Neural crest cell (in vitro differentiated cells): ENCODE results near the gene CYFIP1. TPM values are rescaled to one million over a fixed set of nuclear protein-coding genes. Genes with fewer than 3 reads are reported as not detected.

Experiments
- DNase-seq: peaks from one replicate; pipeline ENCODE4 v3.0.0; 2021; ENCODE audit warnings: low read depth, mixed read lengths, low spot score
- H3K27ac Mint-ChIP-seq: one replicate; pipeline ENCODE4 v1.8.0; 2021; ENCODE audit warnings: mild to moderate bottlenecking, mixed read lengths; ENCODE audit not compliant: unreplicated experiment
- H3K27me3 Mint-ChIP-seq: 2 replicates; pipeline ENCODE4 v1.8.0; 2021; ENCODE audit warnings: low read depth, mild to moderate bottlenecking, mixed read lengths
- H3K36me3 Mint-ChIP-seq: 2 replicates; pipeline ENCODE4 v1.8.0; 2021; ENCODE audit warnings: low read depth, mild to moderate bottlenecking, mixed read lengths
- H3K4me1 Mint-ChIP-seq: 2 replicates; pipeline ENCODE4 v1.8.0; 2021; ENCODE audit warnings: mixed read lengths
- H3K4me3 Mint-ChIP-seq: one replicate; pipeline ENCODE4 v1.8.0; 2021; ENCODE audit warnings: mild to moderate bottlenecking, mixed read lengths
- H3K9me3 Mint-ChIP-seq: 2 replicates; pipeline ENCODE4 v1.8.0; 2021; ENCODE audit warnings: mixed read lengths
- total RNA-seq: library from RNA; stranded (reverse); gene quantifications from 2 replicates; pipeline ENCODE4 v1.2.1, GENCODE V29; 2021
- TF ChIP-seq, protein P1 (sequence below): fragments of 200-600 bp; sonication (generic); conservative IDR thresholded peaks from 2 replicates; pipeline ENCODE4 v1.5.0; 2021; ENCODE audit warnings: antibody characterized with exemption, mild to moderate bottlenecking

CYFIP1 gene
- total RNA-seq, 1 donor from 2014 or later: 116 TPM

DNA sequence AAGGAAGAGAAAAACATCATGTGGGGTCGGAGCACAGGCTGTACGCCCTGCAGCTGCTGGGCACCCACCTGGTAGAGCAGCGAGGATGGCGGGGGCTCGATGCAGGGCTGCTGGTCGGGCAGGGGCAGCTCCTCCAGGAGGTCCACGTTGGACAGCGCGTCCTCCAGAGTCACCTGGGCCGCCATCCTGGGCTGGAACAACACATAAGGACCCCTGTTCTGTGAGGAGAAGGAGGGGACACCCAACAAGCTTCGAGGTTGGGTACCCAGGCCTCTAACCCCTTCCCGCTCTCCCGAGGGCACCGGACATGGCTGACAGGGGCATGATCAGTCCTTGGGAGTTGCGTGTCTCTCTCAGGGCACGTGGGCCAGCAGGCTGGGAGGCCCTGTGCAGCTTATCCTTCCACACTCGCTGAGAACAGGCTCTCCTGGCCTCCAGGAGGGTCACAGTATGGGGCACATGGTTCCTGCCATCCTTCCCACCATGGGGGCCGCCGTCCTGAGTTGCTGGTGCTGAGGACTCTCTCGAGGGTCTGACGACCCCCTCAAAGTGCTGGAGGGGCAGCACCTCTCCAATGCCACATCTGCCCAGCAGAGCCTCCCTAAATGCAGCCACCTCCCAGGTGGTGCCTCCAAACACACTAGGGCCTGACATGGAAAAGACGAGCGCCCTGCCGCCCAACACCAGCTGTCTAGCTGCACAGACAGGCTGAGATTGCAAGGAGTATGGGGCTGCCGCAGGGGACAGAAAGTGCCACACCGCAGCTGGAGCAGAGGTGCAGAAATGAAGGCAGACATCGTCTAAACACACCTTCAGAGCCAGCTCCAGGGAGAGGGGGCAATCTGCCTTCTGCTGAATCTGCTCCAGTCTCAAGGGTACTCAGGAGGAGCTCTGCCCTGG lies 32.8 kb downstream of the CYFIP1 start:
- Mint-ChIP-seq H3K4me3 (no peak overlapping the region), H3K36me3 (no peaks in the 10 kb centered on the region), H3K9me3 (no peaks in the 10 kb centered on the region), H3K27me3 (no peaks in the 10 kb centered on the region), H3K27ac (peak overlapping the region; percentile 57), H3K4me1 (peaks cover 34% of the 10 kb centered on the region)
- no peak for DNase-seq
- TF ChIP-seq, protein P1, sequence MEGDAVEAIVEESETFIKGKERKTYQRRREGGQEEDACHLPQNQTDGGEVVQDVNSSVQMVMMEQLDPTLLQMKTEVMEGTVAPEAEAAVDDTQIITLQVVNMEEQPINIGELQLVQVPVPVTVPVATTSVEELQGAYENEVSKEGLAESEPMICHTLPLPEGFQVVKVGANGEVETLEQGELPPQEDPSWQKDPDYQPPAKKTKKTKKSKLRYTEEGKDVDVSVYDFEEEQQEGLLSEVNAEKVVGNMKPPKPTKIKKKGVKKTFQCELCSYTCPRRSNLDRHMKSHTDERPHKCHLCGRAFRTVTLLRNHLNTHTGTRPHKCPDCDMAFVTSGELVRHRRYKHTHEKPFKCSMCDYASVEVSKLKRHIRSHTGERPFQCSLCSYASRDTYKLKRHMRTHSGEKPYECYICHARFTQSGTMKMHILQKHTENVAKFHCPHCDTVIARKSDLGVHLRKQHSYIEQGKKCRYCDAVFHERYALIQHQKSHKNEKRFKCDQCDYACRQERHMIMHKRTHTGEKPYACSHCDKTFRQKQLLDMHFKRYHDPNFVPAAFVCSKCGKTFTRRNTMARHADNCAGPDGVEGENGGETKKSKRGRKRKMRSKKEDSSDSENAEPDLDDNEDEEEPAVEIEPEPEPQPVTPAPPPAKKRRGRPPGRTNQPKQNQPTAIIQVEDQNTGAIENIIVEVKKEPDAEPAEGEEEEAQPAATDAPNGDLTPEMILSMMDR: no peak

DNA sequence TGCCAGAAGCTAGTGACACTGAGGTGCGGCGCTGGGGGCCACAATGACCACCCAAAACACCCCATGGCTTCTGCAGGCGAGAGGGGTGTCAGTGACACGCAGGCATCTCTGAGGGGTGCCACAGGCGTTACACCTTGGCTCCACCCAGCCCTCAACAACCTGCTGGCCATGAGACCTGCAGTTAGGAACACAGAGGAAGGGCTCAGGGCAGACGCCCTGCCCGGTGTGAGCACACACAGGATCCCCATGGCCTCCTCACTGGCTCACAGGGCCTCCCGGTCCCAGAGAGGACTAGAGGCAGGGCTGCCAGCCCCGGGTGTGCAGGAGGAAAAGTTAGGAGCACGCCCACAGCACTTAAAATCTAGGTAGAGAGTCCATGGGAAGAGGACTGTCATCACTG lies 35.1 kb downstream of the CYFIP1 start:
- H3K27ac Mint-ChIP-seq: no peak overlapping the region

DNA sequence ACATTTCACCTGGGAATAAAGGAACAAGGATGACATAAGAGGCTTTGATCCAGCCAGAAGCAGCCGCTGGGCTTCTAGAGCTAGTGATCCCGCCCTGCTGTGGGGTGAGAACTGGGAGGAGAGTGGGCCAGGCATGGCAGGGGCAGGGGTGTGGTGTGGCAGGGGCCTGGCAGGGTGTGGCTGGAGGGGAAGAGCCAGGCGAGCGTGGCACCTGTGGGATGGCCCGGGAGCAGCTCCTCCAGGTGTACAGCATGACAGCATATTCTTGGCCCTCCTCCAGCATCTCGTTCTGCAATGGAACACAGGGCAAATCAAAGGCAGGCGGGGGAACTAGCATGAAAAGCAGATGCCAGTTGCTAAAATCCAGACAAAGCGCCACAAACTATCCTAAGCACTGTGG lies 35.5 kb downstream of the CYFIP1 start:
- peaks cover 20% of the 10 kb centered on the region for H3K4me1 Mint-ChIP-seq
- no peaks in the 10 kb centered on the region for H3K27me3 Mint-ChIP-seq
- H3K9me3 Mint-ChIP-seq: no peaks in the 10 kb centered on the region
- H3K36me3 Mint-ChIP-seq: no peaks in the 10 kb centered on the region
- H3K4me3 Mint-ChIP-seq: no peak overlapping the region
- DNase-seq: no peak
- TF ChIP-seq, protein P1: no peak
- no peak overlapping the region for H3K27ac Mint-ChIP-seq

More for the DNA sequence above, 35.1 kb downstream of the CYFIP1 start:
- H3K9me3 Mint-ChIP-seq: no peaks in the 10 kb centered on the region
- H3K4me3 Mint-ChIP-seq: no peak overlapping the region
- H3K36me3 Mint-ChIP-seq: no peaks in the 10 kb centered on the region
- H3K4me1 Mint-ChIP-seq: peaks cover 21% of the 10 kb centered on the region
- TF ChIP-seq, protein P1: no peak
- DNase-seq: no peak
- H3K27me3 Mint-ChIP-seq: no peaks in the 10 kb centered on the region

DNA sequence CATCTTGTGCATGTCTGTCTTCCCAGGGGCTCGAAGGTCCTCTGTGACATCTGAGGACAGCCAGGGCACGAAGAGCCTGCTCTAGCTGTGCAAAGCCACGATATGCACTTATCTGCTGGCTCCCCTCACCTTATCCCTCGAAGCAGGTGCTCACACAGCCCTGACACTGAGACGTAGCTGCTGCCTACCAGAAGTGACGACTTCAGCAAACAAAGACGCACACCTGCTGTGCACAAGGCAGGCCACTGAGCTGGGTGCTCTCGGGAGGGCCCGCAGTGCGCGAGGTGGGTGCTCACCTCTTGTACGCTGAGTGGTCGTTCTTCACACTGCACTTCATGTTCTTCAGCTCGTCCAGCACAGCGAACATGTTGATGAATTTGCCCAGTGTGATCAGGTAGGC lies 37.3 kb downstream of the CYFIP1 start:
- Mint-ChIP-seq H3K27ac (no peak overlapping the region), H3K36me3 (no peaks in the 10 kb centered on the region), H3K9me3 (no peaks in the 10 kb centered on the region), H3K4me1 (peaks cover 5% of the 10 kb centered on the region), H3K27me3 (no peaks in the 10 kb centered on the region), H3K4me3 (no peak overlapping the region)
- no peak for DNase-seq
- TF ChIP-seq, protein P1: no peak

DNA sequence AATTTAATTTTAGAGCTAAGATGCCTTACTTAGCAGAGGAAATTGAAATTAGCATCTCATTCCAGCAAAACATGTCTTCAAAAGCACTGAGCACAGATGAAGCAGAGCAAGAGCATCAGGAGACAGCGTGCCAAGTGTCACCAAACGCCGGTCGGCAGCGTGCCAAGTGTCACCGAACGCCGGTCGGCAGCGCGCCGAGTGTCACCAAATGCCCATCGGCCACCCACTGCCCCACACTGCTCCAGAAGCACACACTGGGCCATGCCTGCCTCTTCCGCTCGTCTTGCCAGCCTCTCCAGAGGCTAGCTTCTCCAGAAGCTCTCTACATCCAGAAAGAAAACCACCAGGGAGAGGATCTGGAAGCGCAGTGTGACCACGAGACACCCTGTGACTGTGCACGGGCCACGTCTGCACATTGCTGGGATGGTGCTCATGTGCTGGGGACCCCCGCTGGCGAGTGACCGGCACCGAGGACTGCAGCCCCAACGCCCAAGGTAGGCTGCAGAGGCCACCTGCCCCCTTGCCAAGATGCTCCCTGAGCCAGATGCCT lies 37.8 kb downstream of the CYFIP1 start:
- Mint-ChIP-seq H3K4me3 (no peak overlapping the region), H3K4me1 (peaks cover 5% of the 10 kb centered on the region), H3K9me3 (no peaks in the 10 kb centered on the region), H3K36me3 (no peaks in the 10 kb centered on the region), H3K27me3 (no peaks in the 10 kb centered on the region), H3K27ac (no peak overlapping the region)
- no peak for DNase-seq
- TF ChIP-seq, protein P1: no peak
